Right renal cortex interstitium (tissue), 3 donors: Measurements from ENCODE around the gene C6orf163. TPM values are rescaled to one million over a fixed set of nuclear protein-coding genes. Genes with fewer than 3 reads are reported as not detected.

Experiments used
- DNase-seq, 3 donors: peaks; one replicate each; pipeline ENCODE4 v3.0.0-alpha.2; 2013; ENCODE audit warnings: low read depth in 3 of 3, low spot score in 2 of 3
- polyA plus RNA-seq, 3 donors: library from polyadenylated mRNA; unstranded; fragments of 120-200 nt; gene quantifications; one replicate each; pipeline ENCODE4 v1.2.1, GENCODE V29; 2013; ENCODE audit not compliant: insufficient read length in 3 of 3

Gene C6orf163
- polyA plus RNA-seq, 3 donors, result 2.7 to 3.5 (median 3.3) TPM

DNA sequence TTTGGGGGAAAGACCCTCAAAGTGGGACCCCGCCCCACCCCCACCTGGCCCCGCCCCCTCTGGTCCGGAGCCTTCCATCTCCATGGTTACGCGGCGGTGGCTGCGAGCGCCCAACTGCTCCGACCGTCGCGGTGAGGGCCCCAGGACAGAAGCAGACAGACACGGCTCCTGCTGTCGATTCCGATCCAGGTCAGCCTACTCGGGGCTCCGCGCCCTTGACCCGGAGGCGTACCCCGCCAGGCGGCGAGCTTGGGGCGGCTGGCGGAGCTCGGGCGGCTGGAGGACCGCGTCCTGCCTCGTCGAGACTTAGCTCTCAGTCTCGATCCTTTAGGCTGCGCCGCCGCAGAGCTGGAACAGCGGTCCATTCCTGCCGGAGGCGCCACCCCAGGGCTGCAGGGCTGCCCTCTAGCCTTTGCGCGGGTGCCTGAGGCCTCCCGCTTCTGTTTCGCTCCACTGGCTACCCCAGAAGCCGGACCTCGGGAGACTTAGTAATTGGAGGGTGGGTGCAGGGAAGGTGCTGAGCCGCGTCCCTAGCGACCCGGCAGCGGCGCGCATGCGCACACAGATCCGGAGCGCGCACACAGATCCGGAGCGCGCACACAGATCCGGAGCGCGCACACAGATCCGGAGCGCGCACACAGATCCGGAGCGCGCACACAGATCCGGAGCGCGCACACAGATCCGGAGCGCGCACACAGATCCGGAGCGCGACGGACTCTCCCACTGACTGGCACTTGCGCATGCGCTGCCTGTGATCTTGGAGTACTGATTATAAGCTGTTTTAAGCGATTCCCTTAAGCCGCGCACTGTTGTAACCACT, 63.5 kb downstream of the C6orf163 start, which contains the start of gene CFAP206:
CFAP206 (plus strand) TSS at position 72 of the 820 bp plus-strand sequence. CDS start 1,868 bp downstream, outside the sequence.
- DNase-seq, result peak; percentile 63 to 75 (median 75)

DNA sequence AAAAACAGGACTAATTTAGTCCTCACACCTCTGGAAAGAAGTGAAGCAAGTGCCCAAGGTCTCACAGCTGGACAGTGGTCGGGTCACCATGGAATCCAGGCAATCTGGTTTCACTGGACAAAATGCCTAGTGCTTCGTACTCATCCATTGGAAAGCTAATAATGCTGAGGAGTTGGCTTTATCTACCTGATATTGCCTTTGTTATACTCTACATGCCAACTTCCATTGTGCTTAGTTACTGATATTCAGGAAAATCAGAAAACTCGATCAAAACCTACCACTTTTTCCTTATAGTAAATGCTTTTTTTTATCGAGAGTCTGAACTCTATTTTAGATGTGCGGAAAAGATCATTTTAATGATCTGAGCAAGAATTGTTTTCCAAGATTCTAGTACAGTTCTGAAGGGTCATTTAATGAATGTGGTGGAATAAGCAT, 64.1 kb downstream of the C6orf163 start:
- peak in 2 of 3 donors; percentile 61 to 67 for DNase-seq

Other genes with a start within 250 kb of the C6orf163 start
- gene CGA, start 249.7 kb upstream of the C6orf163 start, polyA plus RNA-seq, result under 1 TPM in 2 of 3 donors, not detected in 1; 0.53 to 0.59 TPM
- 10 to 100 TPM; 42.0 to 46.2 (median 43.2) TPM for gene ZNF292, start 189.2 kb upstream of the C6orf163 start, polyA plus RNA-seq
- gene SMIM8, start 22.2 kb upstream of the C6orf163 start, polyA plus RNA-seq, result 10 to 100 TPM; 17.0 to 18.9 (median 18.7) TPM
- gene GJB7, start 15.5 kb upstream of the C6orf163 start, polyA plus RNA-seq, result under 1 TPM in 2 of 3 donors, not detected in 1; 0.16 to 0.24 TPM
- gene CFAP206, start 63.2 kb downstream of the C6orf163 start, polyA plus RNA-seq, result 1 to 10 TPM; 3.3 to 4.6 (median 4.1) TPM
- gene SLC35A1, start 128.2 kb downstream of the C6orf163 start, polyA plus RNA-seq, result 10 to 100 TPM; 44.8 to 51.3 (median 47.9) TPM
- gene RARS2, start 245.2 kb downstream of the C6orf163 start, polyA plus RNA-seq, result 10 to 100 TPM; 54.4 to 60.1 (median 58.9) TPM
- 10 to 100 TPM; 41.0 to 46.0 (median 42.5) TPM for gene ORC3, start 245.3 kb downstream of the C6orf163 start, polyA plus RNA-seq